Fibroblast of lung (primary cell): ENCODE results near the gene C1orf116. TPM values are rescaled to one million over a fixed set of nuclear protein-coding genes. Genes with fewer than 3 reads are reported as not detected.

Experiments
- DNase-seq, 2 donors: peaks; one replicate each; pipeline versions ENCODE4 v3.0.0 to v3.0.0-alpha.2; 2010; ENCODE audit warnings: low read depth in 2 of 2
- H2AFZ ChIP-seq: 2 replicates; pipeline ENCODE4 v1.5.1; 2012; ENCODE audit warnings: low read length, control low read depth, inconsistent platforms
- H3K27ac ChIP-seq: 2 replicates; pipeline ENCODE4 v1.5.1; 2011; ENCODE audit warnings: low read length, control low read depth; ENCODE audit not compliant: insufficient read depth
- H3K27me3 ChIP-seq: 2 replicates; pipeline ENCODE4 v1.5.1; 2011; ENCODE audit warnings: mild to moderate bottlenecking, low read length; ENCODE audit not compliant: control insufficient read depth, insufficient read depth
- H3K36me3 ChIP-seq: 2 replicates; pipeline ENCODE4 v1.5.1; 2011; ENCODE audit warnings: low read length; ENCODE audit not compliant: control insufficient read depth, insufficient read depth
- H3K4me1 ChIP-seq: 2 replicates; pipeline ENCODE4 v1.5.1; 2011; ENCODE audit warnings: low read length; ENCODE audit not compliant: control insufficient read depth, insufficient read depth; ENCODE audit errors: extremely low read depth
- H3K4me2 ChIP-seq: 2 replicates; pipeline ENCODE4 v1.5.1; 2011; ENCODE audit warnings: low read length, control low read depth; ENCODE audit not compliant: insufficient read depth; ENCODE audit errors: extremely low read depth
- H3K4me3 ChIP-seq, 4 experiments: fragments of 200-600 bp in 1 of 4; sonication (generic) in 1 of 4; replicated peaks in 1 of 4; 2 replicates each; pipeline ENCODE4 v1.5.1; 2011 to 2016; ENCODE audit warnings: low read length in 4 of 4, low read depth in 3 of 4, mild to moderate bottlenecking in 3 of 4, control low read depth in 2 of 4, inconsistent platforms in 1 of 4, mixed read lengths in 1 of 4; ENCODE audit not compliant: insufficient read depth in 1 of 4; ENCODE audit errors: control extremely low read depth in 1 of 4
- H3K79me2 ChIP-seq: 2 replicates; pipeline ENCODE4 v1.5.1; 2012; ENCODE audit warnings: mild to moderate bottlenecking, low read length, inconsistent platforms; ENCODE audit not compliant: control insufficient read depth, insufficient read depth
- H3K9ac ChIP-seq: 2 replicates; pipeline ENCODE4 v1.5.1; 2011; ENCODE audit warnings: mild to moderate bottlenecking, low read length, control low read depth; ENCODE audit not compliant: insufficient read depth
- H3K9me3 ChIP-seq: 2 replicates; pipeline ENCODE4 v1.5.1; 2012; ENCODE audit warnings: low read depth, low read length; ENCODE audit not compliant: control insufficient read depth, insufficient read depth
- H4K20me1 ChIP-seq: 2 replicates; pipeline ENCODE4 v1.5.1; 2011; ENCODE audit warnings: low read length; ENCODE audit not compliant: control insufficient read depth, insufficient read depth; ENCODE audit errors: extremely low read depth
- EZH2 ChIP-seq: IDR thresholded peaks from 2 replicates; pipeline ENCODE4 v1.5.1; 2012; ENCODE audit warnings: low read length, control low read depth, mild to moderate bottlenecking; ENCODE audit errors: missing control alignments
- polyA plus RNA-seq, 2 donors: library from polyadenylated mRNA; depleted of rRNA in 1 of 2; stranded (reverse) in 1 of 2; unstranded in 1 of 2; fragments of >200 nt; gene quantifications; 2 replicates each; pipeline ENCODE4 v1.2.1, GENCODE V29; 2011 to 2012; ENCODE audit warnings: missing spikeins in 1 of 2
- total RNA-seq: library from RNA; depleted of rRNA; stranded (reverse); fragments of >200 nt; gene quantifications from 2 replicates; pipeline ENCODE4 v1.2.1, GENCODE V29; 2014
- TF ChIP-seq, protein P1 (sequence below), 2 donors: IDR thresholded peaks in 1 of 2; conservative IDR thresholded peaks in 1 of 2; 1 replicate in 1 of 2; 2 replicates in 1 of 2; pipeline ENCODE4 v1.5.1; 2011 to 2012; ENCODE audit warnings: low read length in 2 of 2, control low read depth in 1 of 2, inconsistent platforms in 1 of 2, low read depth in 1 of 2, mild to moderate bottlenecking in 1 of 2

C1orf116 gene
- total and polyA plus RNA-seq, 2 donors (not counting 1 experiment from before 2014, with no cell fraction given): 0.06 TPM; not detected in 1

GRCh38 chr1:207062058-207062457 is 29.5 kb upstream of the C1orf116 start:
- no peak for DNase-seq
- Histone ChIP-seq H3K27me3 (no peaks in the 10 kb centered on the region), H3K27ac (no peak overlapping the region), H2AFZ (no peak overlapping the region), H3K9ac (no peak overlapping the region), H3K9me3 (no peaks in the 10 kb centered on the region), H3K4me3 (no peak overlapping the region), H3K79me2 (no peaks in the 10 kb centered on the region), H3K36me3 (no peaks in the 10 kb centered on the region), H3K4me1 (no peaks in the 10 kb centered on the region), H4K20me1 (no peaks in the 10 kb centered on the region), H3K4me2 (no peak overlapping the region)
- TF ChIP-seq, protein P1, sequence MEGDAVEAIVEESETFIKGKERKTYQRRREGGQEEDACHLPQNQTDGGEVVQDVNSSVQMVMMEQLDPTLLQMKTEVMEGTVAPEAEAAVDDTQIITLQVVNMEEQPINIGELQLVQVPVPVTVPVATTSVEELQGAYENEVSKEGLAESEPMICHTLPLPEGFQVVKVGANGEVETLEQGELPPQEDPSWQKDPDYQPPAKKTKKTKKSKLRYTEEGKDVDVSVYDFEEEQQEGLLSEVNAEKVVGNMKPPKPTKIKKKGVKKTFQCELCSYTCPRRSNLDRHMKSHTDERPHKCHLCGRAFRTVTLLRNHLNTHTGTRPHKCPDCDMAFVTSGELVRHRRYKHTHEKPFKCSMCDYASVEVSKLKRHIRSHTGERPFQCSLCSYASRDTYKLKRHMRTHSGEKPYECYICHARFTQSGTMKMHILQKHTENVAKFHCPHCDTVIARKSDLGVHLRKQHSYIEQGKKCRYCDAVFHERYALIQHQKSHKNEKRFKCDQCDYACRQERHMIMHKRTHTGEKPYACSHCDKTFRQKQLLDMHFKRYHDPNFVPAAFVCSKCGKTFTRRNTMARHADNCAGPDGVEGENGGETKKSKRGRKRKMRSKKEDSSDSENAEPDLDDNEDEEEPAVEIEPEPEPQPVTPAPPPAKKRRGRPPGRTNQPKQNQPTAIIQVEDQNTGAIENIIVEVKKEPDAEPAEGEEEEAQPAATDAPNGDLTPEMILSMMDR (conservative IDR thresholded peaks at IDR 0.05 in 1 of 2, IDR thresholded peaks at IDR 0.05 in 1 of 2; ENCODE audit: low read depth in 1 of 2, low read length in 2 of 2): no peak
- TF ChIP-seq EZH2: no peak

GRCh38 chr1:207060596-207060995 is 28.0 kb upstream of the C1orf116 start:
- no peak for TF ChIP-seq EZH2
- TF ChIP-seq, protein P1 (conservative IDR thresholded peaks at IDR 0.05 in 1 of 2, IDR thresholded peaks at IDR 0.05 in 1 of 2; ENCODE audit: low read depth in 1 of 2, low read length in 2 of 2): no peak

DNA sequence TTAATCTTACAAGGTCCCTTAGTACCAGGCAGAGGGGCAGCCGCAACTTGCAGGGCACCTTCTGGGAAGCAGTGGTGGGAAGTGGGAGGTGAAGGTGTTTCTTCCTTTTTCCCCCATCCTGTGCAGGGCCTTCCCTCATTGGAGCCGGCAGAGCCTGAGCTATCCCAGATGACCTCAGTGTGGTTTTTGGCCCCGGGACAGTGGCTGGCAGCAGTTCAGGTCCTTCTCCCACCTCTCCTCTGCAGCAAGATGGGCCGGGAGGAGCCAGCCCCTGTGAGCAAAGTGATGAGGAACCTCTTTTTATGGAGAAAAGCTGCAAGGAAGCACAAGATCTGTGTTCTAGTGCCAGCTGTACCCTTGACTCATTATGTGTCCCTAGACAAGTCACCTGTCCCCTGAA is 27.3 kb upstream of the C1orf116 start:
- Histone ChIP-seq H3K9me3 (no peaks in the 10 kb centered on the region), H3K27ac (no peak overlapping the region), H3K9ac (no peak overlapping the region), H2AFZ (no peak overlapping the region), H3K27me3 (no peaks in the 10 kb centered on the region), H3K4me3 (no peak overlapping the region), H3K79me2 (no peaks in the 10 kb centered on the region), H4K20me1 (no peaks in the 10 kb centered on the region), H3K4me2 (no peak overlapping the region), H3K36me3 (no peaks in the 10 kb centered on the region), H3K4me1 (no peaks in the 10 kb centered on the region)
- TF ChIP-seq, protein P1 (conservative IDR thresholded peaks at IDR 0.05 in 1 of 2, IDR thresholded peaks at IDR 0.05 in 1 of 2; ENCODE audit: low read depth in 1 of 2, low read length in 2 of 2): no peak
- TF ChIP-seq EZH2: no peak
- DNase-seq: no peak

More at GRCh38 chr1:207060596-207060995, 28.0 kb upstream of the C1orf116 start:
- Histone ChIP-seq H3K4me1 (no peaks in the 10 kb centered on the region), H3K36me3 (no peaks in the 10 kb centered on the region), H3K4me3 (no peak overlapping the region), H3K79me2 (no peaks in the 10 kb centered on the region), H3K27me3 (no peaks in the 10 kb centered on the region), H4K20me1 (no peaks in the 10 kb centered on the region), H3K9me3 (no peaks in the 10 kb centered on the region), H3K27ac (no peak overlapping the region), H3K9ac (no peak overlapping the region), H3K4me2 (no peak overlapping the region), H2AFZ (no peak overlapping the region)
- no peak for DNase-seq
